ENCODE data around the gene SIX5. TPM values are rescaled to one million over a fixed set of nuclear protein-coding genes. Genes with fewer than 3 reads are reported as not detected.

The SIX5 gene
- total and polyA plus RNA-seq, 4 donors = 2.7 to 9.9 (median 4.4) TPM

DNA sequence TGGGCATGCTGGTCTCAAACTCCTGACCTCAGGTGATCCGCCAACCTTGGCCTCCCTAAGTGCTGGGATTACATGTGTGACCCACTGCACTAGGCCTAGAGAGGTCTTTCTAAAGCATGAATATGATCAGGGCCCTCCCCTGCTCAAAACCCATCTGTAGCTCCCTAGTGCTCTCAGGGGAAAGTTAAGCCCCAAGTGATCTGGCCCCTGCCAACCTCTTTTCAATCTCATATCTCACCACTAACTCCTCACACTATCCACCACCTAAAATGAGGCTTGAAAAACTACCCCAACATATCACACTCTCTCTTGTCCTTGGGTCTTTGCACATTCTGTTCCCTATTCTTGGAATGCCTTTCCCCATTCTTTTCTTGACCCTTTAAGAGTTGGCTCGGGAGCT, 25.6 kb upstream of the SIX5 start (continued):
- TF ChIP-seq RXRA (IDR thresholded peaks at IDR 0.05) (no peak), FOXA1 (IDR thresholded peaks at IDR 0.05) (no peak), EGR1 (IDR thresholded peaks at IDR 0.05; ENCODE audit: low read depth in 2 of 2) (no peak), MAX (IDR thresholded peaks at IDR 0.05) (no peak), YY1 (IDR thresholded peaks at IDR 0.05) (no peak), FOXA2 (IDR thresholded peaks at IDR 0.05) (no peak)

DNA sequence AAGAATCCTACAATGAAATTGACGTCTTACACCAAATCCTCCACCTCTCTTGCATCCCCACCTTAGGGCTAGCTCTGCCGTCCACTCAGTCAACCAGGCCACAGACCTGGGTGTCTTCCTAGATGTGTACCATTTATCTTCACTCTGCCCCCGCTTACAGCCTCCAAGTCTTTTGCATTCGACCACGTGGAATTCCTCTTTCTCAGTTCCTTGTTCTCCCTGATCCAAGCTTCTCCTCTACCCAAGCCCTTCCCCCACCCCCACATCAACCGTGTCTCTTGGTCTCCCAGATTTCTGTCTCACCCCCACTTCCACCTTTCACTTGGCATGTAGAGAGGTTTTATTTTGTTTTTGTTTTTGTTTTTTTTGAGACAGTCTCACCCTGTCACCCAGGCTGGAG, 24.8 kb upstream of the SIX5 start:
- no peak for DNase-seq (ENCODE audit: low spot score)
- H3K9me3 ChIP-seq (ENCODE audit: control insufficient read depth in 4 of 4, low read length in 3 of 4) = no peaks in the 10 kb centered on the region
- TF ChIP-seq HNF4A (conservative IDR thresholded peaks at IDR 0.05) = no peak
- TF ChIP-seq YY1 (IDR thresholded peaks at IDR 0.05) = no peak
- TF ChIP-seq JUND (IDR thresholded peaks at IDR 0.05) = no peak
- no peak for TF ChIP-seq TAF1 (conservative IDR thresholded peaks at IDR 0.05)
- no peak for TF ChIP-seq SP1 (IDR thresholded peaks at IDR 0.05)
- TF ChIP-seq RXRA (IDR thresholded peaks at IDR 0.05) = no peak
- TF ChIP-seq MAX (IDR thresholded peaks at IDR 0.05) = no peak
- TF ChIP-seq FOXA2 (IDR thresholded peaks at IDR 0.05) = no peak
- TF ChIP-seq RAD21 (IDR thresholded peaks at IDR 0.05) = no peak

GRCh38 chr19:45793178-45793564, 24.1 kb upstream of the SIX5 start:
- DNase-seq (ENCODE audit: low spot score) = no peak
- WGBS = 35% methylated on average over 3 of the region's 3 CpGs
- H3K36me3 ChIP-seq (ENCODE audit: control insufficient read depth in 4 of 4, insufficient read depth in 3 of 4, low read depth in 1 of 4, low read length in 3 of 4) = peaks cover 0 to 14% (median 3%) of the 10 kb centered on the region in 4 donors
- H3K27me3 ChIP-seq (ENCODE audit: control insufficient read depth in 4 of 4, insufficient read depth in 4 of 4, low read length in 3 of 4) = no peaks in the 10 kb centered on the region
- peaks cover 0 to 14% (median 13%) of the 10 kb centered on the region in 4 donors for H3K4me1 ChIP-seq (ENCODE audit: control insufficient read depth in 4 of 4, insufficient read depth in 4 of 4, low read length in 3 of 4)
- H3K9me3 ChIP-seq (ENCODE audit: control insufficient read depth in 4 of 4, low read length in 3 of 4) = no peaks in the 10 kb centered on the region
- H3K9ac ChIP-seq (ENCODE audit: low read depth in 1 of 2, low read length in 2 of 2) = no peak overlapping the region
- no peak overlapping the region for H3K27ac ChIP-seq (ENCODE audit: low read depth in 1 of 2, low read length in 2 of 2)
- TF ChIP-seq NR2F2 (IDR thresholded peaks at IDR 0.05) (no peak), HNF4G (IDR thresholded peaks at IDR 0.05) (no peak), TAF1 (conservative IDR thresholded peaks at IDR 0.05) (no peak), RAD21 (IDR thresholded peaks at IDR 0.05) (no peak)
- no peak overlapping the region for H3K4me3 ChIP-seq (ENCODE audit: low read depth in 1 of 3, low read length in 3 of 3)

More for the DNA sequence above, 24.8 kb upstream of the SIX5 start:
- no peak overlapping the region for H3K4me3 ChIP-seq (ENCODE audit: low read depth in 1 of 3, low read length in 3 of 3)
- no peak overlapping the region for H3K9ac ChIP-seq (ENCODE audit: low read depth in 1 of 2, low read length in 2 of 2)
- no peaks in the 10 kb centered on the region for H3K27me3 ChIP-seq (ENCODE audit: control insufficient read depth in 4 of 4, insufficient read depth in 4 of 4, low read length in 3 of 4)
- peaks cover 0 to 15% (median 14%) of the 10 kb centered on the region in 4 donors for H3K4me1 ChIP-seq (ENCODE audit: control insufficient read depth in 4 of 4, insufficient read depth in 4 of 4, low read length in 3 of 4)
- H3K36me3 ChIP-seq (ENCODE audit: control insufficient read depth in 4 of 4, insufficient read depth in 3 of 4, low read depth in 1 of 4, low read length in 3 of 4) = peaks cover 0 to 7% (median 1%) of the 10 kb centered on the region in 4 donors
- no peak overlapping the region for H3K27ac ChIP-seq (ENCODE audit: low read depth in 1 of 2, low read length in 2 of 2)
- WGBS = 45% methylated on average over 6 of the region's 6 CpGs

GRCh38 chr19:45792470-45793177, 23.6 kb upstream of the SIX5 start, which contains the start of gene DMWD:
DMWD (minus strand) TSS chr19:45792845; CDS start chr19:45792756, 89 bp downstream.
- Histone ChIP-seq H3K4me1 (ENCODE audit: control insufficient read depth in 4 of 4, insufficient read depth in 4 of 4, low read length in 3 of 4) (peaks cover 0 to 14% (median 13%) of the 10 kb centered on the region in 4 donors), H3K27ac (ENCODE audit: low read depth in 1 of 2, low read length in 2 of 2) (no peak within 1 kb of the TSS), H3K27me3 (ENCODE audit: control insufficient read depth in 4 of 4, insufficient read depth in 4 of 4, low read length in 3 of 4) (no peaks in the 10 kb centered on the region), H3K4me3 (ENCODE audit: low read depth in 1 of 3, low read length in 3 of 3) (peak within 1 kb of the TSS; percentile 70 to 93 (median 71)), H3K9me3 (ENCODE audit: control insufficient read depth in 4 of 4, low read length in 3 of 4) (no peaks in the 10 kb centered on the region), H3K9ac (ENCODE audit: low read depth in 1 of 2, low read length in 2 of 2) (no peak within 1 kb of the TSS), H3K36me3 (ENCODE audit: control insufficient read depth in 4 of 4, insufficient read depth in 3 of 4, low read depth in 1 of 4, low read length in 3 of 4) (peaks cover 0 to 16% (median 4%) of the 10 kb centered on the region in 4 donors)
- WGBS = under 1% methylated on average over 86 of the region's 86 CpGs
- DNase-seq (ENCODE audit: low spot score) = peak; percentile 100
- TF ChIP-seq FOXA1 (IDR thresholded peaks at IDR 0.05) (no peak), NR2F2 (IDR thresholded peaks at IDR 0.05) (no peak), YY1 (IDR thresholded peaks at IDR 0.05) (peak; percentile 44), ATF3 (IDR thresholded peaks at IDR 0.05) (no peak), REST (IDR thresholded peaks at IDR 0.05) (no peak), JUND (IDR thresholded peaks at IDR 0.05) (no peak), EGR1 (IDR thresholded peaks at IDR 0.05; ENCODE audit: low read depth in 2 of 2) (peak; percentile 97 to 99), RXRA (IDR thresholded peaks at IDR 0.05) (no peak), HNF4A (conservative IDR thresholded peaks at IDR 0.05) (no peak), TAF1 (conservative IDR thresholded peaks at IDR 0.05) (no peak)
- TF ChIP-seq, protein P1, sequence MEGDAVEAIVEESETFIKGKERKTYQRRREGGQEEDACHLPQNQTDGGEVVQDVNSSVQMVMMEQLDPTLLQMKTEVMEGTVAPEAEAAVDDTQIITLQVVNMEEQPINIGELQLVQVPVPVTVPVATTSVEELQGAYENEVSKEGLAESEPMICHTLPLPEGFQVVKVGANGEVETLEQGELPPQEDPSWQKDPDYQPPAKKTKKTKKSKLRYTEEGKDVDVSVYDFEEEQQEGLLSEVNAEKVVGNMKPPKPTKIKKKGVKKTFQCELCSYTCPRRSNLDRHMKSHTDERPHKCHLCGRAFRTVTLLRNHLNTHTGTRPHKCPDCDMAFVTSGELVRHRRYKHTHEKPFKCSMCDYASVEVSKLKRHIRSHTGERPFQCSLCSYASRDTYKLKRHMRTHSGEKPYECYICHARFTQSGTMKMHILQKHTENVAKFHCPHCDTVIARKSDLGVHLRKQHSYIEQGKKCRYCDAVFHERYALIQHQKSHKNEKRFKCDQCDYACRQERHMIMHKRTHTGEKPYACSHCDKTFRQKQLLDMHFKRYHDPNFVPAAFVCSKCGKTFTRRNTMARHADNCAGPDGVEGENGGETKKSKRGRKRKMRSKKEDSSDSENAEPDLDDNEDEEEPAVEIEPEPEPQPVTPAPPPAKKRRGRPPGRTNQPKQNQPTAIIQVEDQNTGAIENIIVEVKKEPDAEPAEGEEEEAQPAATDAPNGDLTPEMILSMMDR (IDR thresholded peaks at IDR 0.05; ENCODE audit: low read depth, low read length, missing input control) = no peak
- TF ChIP-seq, protein P2, sequence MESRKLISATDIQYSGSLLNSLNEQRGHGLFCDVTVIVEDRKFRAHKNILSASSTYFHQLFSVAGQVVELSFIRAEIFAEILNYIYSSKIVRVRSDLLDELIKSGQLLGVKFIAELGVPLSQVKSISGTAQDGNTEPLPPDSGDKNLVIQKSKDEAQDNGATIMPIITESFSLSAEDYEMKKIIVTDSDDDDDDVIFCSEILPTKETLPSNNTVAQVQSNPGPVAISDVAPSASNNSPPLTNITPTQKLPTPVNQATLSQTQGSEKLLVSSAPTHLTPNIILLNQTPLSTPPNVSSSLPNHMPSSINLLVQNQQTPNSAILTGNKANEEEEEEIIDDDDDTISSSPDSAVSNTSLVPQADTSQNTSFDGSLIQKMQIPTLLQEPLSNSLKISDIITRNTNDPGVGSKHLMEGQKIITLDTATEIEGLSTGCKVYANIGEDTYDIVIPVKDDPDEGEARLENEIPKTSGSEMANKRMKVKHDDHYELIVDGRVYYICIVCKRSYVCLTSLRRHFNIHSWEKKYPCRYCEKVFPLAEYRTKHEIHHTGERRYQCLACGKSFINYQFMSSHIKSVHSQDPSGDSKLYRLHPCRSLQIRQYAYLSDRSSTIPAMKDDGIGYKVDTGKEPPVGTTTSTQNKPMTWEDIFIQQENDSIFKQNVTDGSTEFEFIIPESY (IDR thresholded peaks at IDR 0.05) = no peak

Measured in liver (tissue), 9 donors.